Measurements from ENCODE around the gene CTNNA2.

CTNNA2 gene

DNA sequence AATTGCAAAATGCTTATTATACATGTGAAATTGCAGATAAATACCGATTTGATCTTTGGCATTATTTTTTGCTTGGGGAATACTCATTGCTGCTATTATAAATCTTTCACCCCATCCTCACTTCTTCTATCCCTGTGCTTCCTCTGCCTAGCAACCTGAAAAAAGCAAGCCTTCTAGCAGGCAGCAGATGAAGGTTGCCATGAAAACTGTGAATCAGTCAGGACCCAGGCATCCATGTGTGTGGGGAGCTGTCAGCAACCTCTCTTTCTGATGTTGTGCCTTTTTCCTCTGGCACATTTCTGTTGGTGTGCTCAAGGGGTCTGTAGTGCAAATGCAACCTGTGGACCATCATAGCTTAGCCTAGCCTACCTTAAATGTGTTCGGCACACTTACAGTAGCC lies 427.5 kb downstream of the CTNNA2 start:
- DNase-seq = no peak

DNA sequence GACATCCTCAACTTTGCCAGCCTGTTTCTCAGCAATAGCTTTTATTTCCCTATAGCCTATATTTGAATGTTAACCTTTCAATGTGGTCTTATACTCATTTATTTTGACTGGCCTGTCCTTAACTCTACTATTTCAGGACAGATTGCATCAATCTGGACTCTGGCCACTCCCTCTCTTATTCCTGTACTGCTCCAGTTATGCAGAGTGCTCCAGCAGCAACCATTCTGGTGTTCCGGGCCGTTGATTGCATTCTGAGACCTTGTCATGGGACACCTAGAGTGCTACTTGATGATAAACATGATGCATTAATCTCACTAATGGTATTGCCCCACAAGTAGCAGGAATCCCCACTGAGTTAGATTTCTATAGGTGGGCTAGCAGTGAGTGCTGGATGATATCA lies 428.3 kb downstream of the CTNNA2 start:
- no peak for DNase-seq

DNA sequence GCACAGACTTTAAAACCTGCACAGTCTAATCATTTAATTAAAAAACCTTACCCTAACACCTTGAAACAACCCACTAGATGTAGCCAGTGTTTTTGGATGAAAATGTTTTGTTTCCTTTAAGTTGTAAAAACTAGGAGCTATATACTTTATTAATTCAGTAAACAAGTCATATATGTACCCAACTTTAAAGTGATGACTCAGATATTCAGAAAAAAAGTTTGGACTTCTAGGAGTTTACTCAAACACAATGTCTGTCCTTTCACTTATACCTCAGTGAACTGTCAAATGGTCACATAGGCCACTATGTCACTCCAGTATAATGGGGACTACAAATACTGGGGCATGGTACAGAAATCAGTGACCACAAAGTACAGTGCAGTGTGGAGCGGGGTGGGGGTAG lies 431.4 kb downstream of the CTNNA2 start:
- DNase-seq = no peak

DNA sequence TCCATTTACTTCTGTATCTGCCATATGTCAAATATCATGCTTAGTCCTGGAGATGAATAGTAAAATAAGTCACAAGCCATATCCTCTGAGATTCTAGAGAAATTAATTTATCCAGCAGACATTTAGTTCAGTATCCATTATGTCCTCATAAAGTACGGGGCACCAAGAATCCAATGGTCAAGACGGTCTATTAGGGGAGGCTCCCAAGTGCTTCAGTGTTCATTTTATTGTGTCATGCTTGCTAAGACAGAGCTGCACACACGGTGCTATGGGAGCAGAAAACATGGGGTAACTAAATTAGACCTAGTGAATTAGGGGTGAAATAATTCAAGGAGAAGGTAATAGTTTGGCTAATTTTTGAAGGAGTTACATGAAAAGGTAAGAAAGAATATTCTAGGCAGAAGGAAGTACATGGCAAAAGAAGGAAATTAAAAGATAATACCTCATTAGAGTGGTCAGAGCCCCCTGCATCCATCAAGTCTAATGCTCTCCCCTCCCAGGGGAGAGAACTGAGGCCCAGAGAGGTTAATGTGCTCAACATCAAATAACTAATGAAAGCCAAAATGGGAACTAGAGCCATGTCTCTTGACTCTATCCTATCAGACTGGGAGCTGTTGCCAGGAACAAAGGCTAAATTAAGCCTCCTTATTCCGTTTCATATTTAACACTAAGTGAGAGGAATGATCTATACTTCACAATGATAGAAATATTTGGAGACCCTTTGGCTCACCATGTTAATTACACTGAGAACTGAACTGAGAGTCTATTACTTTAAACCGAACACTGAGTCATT lies 433.0 kb downstream of the CTNNA2 start:
- DNase-seq = no peak

DNA sequence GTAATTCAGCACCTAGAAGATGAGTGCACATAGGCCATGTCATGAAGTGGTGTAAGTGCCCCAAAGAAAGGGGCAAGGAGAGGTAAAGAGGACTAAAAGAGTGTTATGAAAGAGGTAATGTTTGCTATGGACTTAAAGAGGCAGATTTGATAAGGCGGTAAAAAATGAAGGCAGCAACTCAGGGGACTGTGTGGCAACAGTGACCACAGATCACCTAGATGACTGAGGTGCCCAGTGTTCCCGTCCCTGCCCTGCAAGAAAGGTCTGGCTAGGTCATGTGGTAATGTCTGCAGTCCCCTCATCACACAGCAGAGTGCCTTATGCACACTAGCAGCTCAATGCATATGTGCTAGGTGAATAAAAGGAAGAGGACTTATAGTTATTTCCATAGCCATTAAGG lies 434.9 kb downstream of the CTNNA2 start:
- no peak for DNase-seq

DNA sequence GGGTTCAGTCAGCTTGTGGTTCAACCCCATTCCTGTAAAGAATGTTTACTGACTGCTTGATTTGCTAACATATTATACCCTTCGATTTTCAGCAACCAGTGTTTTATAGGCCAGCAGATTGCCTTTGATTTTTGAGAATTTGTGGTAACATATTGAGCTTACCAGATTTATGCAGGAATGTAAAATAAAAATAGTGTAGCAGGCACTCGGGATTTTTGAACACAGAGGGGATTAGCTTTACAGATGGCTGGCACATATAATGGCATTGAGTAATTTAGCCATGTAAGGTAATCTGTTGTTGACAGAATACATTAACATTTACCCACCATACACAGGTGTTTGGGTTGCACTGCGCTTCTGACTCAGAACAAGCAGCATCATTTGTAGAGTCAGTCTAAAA lies 437.7 kb downstream of the CTNNA2 start:
- no peak for DNase-seq

DNA sequence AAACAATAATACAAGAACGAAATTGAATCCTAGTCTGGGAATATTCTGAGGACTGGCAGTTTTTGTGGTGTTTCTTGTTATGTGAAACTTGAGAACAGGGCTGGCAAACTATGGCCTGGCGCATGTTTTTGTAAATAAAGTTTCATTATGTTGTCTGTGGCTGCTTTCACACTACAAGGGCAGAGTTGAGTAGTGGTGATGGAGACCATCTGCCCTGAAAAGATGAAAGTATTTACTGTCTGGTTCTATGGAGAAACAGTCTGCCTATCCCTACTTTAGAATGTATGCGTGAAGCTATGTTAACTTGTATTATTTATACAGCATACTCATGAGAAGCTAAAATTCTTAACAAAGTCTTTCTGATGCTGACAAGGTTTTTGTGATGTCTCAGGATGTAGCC lies 439.8 kb downstream of the CTNNA2 start:
- DNase-seq = no peak

DNA sequence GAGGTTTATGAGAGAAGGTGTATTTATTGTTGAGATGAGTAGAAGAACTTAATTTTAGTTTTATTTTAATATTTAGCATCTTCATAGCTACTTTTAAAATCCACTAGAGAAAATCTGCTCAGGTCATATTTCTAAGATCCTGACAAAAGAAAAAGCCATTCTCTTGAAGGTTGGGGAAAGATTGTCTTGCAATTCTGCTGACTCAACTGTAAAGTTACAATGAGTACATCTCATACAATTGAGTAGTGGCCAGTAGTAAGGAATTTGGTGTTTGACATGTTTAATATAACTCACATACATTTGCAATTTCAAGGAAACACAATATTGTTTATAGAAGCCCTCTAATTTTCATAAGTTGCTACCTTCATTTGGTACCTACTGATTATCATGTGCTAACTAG lies 447.2 kb downstream of the CTNNA2 start:
- no peak for DNase-seq

DNA sequence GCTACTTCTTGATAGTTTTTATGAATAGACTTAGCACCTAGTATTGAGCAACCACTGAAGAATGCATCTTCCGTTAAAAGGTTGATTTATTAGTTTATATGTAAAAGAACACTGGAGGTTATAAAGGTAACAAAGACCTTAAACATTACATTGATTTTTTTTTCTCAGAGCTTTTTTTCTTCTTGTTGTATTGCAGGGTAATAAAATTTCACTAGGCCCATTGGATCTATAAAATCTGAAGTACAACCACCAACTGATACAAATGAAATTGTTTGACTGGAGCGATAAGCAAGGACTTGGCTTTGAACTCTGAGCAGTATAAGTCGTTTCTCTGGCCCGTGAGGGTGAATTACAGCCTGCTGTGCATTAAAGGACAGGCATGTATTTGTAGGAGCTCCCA lies 447.7 kb downstream of the CTNNA2 start:
- no peak for DNase-seq

DNA sequence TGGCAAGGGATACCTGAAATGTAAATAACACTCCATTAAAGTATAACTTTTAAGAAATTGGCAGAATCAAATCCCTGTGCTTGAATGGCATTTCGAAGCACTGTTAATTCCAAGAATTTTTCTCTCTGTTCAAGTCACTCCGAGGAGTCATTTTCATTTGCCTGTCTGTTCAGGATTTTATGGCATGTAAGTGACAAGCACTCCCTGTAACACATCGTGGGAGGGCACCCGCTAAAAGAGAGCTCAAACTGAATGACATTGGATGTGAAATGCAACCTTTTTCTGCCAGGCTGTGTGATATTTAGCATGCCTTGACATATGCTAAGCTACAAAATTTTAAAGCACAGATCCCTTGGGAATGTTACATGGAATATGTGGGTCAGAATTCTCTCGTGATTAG lies 452.1 kb downstream of the CTNNA2 start:
- DNase-seq = no peak

DNA sequence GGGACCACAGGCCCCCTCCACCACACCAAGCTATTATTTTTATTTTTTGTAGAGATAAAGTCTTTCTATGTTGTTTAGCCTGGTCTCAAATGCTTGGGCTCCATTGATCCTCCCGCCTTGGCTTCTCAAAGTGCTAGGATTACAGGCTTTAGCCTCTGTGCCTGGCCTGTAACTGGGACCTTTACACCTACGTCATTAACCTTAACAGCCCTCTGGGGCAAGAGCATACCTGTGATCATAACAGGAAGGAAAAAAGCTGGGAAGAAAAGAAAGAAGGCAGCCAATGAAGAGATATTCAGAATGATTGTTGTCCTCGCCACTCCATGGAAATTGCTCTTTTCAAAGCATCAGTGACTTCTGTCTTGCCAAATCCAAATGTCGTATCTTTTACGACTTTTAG lies 453.5 kb downstream of the CTNNA2 start:
- DNase-seq = no peak

DNA sequence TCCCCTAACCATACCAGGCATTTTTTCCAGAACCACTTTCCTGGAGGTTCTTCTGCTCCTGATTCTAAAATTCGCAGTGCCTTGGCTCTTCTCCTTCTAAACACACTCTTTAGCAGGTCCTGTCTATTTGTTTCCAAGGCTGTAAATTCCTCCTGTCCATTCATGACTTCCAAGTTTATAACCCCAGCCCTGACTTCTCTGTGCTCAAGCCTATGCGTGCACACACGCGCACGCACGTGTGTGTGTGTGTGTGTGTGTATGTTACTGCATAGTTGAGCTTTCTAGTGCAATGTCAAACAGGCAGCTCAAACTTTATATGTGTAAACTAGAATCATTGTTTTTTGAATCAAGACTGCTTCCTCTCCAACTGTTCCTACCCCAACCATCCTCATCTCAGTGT lies 454.0 kb downstream of the CTNNA2 start:
- no peak for DNase-seq

DNA sequence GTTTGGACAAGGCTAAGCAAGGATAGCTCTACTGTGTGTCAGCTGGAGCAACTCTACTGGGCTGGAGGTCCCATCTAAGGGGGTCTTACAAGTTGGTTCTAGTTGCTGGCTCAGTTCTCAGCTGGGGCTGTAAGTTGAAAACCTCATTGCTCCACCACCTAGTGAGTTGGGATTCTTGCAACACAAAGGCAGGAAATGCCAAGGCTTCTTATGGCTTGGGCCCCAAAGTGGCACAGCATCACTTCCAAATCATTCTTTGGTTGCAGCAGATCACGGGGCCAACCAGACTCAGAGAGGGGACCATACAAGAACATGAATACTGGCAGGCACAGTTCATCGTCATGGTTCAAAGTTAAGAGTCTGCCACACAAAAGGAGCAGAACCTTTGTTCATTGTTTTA lies 459.0 kb downstream of the CTNNA2 start:
- DNase-seq = no peak

DNA sequence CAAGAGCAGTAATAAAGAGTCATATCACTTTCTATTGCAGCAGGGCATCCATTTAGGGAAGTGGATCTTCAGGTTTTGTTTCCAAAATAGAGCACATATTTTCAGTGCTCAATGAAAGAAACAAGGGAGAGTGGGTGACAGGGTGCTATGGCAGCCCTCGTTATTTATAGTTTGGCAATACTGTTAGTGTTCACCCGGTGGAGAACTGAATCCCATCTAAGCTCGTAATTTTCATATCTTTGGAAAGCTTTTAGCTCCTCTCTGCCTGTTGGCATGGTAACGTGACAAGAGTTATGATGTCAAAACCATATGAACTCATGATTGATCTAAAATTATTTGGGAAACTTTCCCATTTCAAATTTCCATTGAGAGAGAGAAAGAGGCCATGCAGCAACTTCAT lies 459.8 kb downstream of the CTNNA2 start:
- no peak for DNase-seq

DNA sequence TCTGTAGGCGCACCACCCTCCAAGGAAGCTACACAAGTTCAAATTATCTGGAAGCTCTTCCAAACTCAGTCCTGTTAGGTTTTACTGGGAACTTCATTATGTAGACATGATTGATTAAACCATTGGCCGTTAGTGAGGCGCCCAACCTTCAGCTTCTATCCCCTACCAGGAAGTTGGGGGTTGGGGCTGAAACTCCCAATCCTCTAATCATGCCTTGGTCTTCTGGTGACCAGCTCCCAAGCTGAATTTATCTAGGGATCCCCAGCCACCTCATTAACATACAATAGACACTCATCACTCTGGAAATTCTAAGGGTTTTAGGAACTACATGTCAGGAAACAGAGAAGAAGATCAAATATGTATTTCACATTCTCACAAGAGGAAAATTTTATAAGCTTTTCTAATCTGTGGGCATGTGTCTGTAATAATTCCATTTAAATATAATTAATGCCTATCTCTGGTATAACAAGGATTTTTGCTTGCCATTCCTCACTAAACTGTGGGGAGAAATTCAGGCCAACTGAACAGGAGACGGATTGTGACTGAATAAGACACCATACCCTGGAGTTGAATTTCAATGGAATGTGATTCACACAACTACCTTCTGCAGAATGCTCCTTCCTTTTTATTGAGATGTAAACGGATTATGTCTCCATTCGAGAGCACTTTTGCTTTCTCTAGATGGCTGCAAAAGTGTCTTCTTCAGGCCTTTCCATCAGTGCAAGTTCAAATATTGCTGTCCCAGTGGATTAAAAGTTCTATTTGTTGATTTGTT lies 463.1 kb downstream of the CTNNA2 start:
- DNase-seq = no peak

DNA sequence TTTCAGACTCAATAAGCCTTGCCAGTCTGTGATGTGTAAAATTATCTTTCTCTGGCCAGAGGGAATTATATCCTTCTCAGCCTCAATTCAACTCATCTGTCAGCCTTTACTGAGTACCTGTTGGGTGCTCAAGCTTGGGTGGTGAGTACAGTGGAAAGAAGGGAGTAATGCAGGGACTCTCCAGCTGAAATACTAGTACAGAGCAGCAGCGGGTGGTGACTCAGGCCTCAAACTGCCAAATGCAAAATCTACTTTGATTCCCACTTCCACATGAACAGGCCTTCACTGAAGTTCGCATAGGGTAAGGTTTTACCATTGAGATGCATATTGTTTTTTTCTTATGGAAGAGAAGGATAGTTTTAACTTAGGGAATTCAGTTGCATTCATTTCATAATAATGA lies 464.9 kb downstream of the CTNNA2 start:
- DNase-seq = no peak

DNA sequence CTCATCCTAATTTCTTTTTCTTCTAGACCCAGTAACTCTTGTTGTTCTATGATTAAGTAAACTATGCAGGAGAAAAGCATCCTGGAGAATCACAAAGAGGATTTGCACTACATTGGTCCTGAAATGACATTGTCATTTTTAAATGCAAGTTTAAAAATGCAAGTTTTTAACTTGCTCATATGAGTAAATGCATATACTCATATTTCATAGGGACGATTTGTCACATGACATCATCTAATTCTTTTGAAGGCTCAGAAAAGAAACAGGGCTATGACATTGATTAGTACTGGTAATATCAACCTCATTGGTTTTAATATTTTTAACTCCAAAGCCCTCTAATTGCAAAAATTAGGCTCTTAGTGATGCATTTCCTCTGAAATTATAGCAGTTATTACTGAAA lies 467.3 kb downstream of the CTNNA2 start:
- no peak for DNase-seq

DNA sequence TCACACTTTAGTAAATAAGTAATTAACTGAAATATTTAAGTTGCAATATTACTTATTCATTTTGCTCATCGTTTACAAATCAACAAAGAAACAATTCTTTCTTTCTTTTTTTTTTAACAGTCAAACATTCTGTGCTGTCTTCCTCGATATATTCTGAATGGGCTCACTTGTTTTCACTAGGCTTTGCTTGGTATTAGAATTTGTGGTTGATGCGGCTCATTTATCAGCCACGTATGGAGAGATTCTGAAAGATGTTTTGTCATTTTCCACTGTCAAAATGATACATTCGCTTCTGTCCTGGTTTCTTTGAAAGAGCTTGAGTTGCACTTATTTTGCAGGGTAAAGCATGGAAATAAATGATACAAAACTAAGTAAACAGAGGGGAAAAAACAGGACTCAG lies 468.0 kb downstream of the CTNNA2 start:
- no peak for DNase-seq

DNA sequence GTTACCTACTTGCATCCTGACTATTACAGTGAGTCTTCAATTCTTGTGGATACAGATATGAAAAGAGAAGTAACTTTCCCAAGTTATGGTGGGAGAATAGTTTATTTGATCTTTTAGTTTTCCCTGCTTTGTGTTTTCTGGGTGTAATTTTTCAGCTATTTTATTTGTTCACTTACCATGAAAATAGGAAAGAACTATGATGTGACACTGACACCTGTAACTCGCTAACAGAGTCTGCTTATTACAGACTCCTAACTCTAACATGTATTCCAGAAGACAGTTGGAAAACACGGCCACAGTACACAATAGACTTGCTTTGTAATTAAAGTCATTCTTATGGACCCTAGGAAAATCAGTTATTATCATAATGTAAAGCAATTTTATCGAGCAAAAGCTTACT lies 468.5 kb downstream of the CTNNA2 start:
- DNase-seq = no peak

DNA sequence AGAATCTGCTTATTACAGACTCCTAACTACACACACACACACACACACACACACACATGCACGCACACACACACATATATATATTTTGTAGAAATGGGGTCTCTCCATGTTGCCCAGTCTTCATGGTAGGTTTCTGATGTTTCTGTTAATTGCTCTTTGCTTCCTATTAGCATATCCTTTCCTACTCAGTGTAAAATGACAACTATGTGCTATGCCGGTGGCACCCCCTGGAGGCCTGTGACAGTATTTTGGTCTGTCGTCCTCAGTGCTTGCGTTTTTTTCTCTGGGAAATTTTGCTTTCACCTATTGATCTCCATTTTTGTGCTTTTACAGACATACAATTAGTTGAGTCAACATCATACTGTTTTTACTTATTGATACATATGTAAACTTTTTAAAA lies 469.6 kb downstream of the CTNNA2 start:
- DNase-seq = no peak

DNA sequence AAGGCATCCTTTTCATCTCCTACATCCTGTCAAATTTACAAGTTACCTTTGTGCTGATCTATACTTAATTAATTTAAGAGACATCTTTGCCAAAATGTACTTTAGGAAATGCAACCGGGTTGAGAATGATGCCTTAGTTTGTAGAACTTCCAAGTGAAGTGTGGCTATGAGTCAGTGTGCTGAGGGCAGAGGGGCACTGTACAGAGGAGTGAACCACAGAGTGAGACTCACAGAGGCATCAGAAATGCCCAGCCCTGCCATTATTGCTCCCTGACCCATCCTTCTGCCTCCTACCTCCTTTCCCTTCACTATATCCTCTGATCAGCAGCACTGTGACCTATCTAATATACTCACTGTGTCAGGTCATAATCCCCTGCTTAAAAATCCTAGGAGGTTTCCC lies 471.6 kb downstream of the CTNNA2 start:
- DNase-seq = no peak

DNA sequence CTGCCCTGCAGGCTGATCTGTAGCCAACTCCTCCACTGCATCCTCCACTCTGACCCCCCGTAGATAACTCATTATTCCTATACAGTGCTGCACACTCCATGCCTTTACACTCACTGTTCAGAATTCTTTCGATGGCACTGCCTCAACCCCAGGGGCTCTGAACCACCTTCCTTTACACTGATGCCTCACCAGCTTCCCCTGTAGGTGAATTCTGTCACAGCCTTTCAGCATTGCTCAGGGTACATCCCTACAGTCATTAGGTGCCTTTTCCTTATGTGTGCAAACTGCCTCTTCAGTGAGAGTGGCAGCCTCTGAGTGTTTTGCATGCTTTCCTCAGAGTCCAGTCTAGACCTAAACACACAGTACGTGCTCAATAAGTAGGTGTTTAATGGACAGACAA lies 472.3 kb downstream of the CTNNA2 start:
- no peak for DNase-seq

DNA sequence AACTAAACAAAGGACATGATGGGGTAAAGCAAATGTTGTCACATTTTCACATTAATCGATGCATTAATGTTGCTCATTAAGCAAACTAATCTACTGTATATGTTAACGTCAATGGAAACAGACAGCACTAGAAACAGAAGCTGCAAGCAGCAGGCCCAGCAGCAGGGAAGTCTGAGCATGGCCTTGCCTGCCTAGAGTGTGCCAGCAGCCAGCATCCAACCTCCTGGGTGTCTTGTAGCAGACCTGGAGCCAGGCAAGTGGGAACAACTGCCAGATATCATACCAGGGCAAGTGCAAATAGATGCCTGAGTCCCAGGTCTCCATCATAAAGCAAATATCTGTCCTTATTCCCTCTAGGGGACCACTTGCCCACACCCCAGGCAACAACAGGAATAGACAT lies 472.7 kb downstream of the CTNNA2 start:
- DNase-seq = no peak

DNA sequence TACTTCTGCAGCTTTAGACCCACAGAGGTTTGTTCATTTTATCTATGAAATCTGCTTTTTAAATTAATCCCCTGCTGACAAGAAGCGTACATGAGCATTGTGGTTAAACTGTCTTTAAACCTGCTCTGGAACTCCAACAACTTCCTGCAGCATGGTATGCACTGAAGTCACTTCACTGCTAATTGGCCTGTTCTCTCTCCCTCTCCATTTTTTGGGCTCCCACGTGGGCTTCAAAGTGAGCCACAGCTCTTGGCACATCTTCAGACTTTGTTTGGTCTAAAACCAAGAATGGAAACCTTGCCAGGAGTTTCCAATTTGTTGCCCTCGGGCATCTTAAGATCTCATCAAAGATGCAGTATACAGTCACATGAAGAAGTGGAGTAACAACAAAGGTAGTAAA lies 480.3 kb downstream of the CTNNA2 start:
- DNase-seq = no peak

DNA sequence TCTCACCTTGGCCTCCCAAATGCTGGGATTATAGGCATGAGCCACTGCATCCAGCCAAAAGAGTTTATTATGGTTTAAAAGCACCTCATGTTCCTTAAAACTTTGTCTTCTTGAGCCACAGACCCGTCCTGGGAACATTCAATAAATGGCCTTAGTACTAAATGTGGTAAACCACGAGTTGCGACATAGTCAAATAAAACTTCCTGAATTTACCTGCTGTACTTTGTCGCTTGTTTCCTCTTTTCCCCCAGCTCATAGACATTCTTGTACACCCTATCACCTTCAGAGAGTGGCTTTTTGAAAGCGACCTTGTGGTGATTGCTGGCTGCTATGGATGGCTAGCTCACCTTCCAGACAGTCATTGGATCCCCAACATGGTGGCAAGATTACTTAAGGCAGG lies 481.3 kb downstream of the CTNNA2 start:
- no peak for DNase-seq

Measured in NCI-H510A (cell line).